Thyroid gland (tissue), 4 donors: ENCODE results near the gene NEK6. TPM values are rescaled to one million over a fixed set of nuclear protein-coding genes. Genes with fewer than 3 reads are reported as not detected.

Source experiments
- DNase-seq, 2 donors: peaks; one replicate each; pipeline ENCODE4 v3.0.0-alpha.2; 2019
- H3K27ac ChIP-seq, 3 donors: fragments of 200-600 bp; sonication (generic); 1 replicate in 2 of 3; 2 replicates in 1 of 3; pipeline ENCODE4 v1.5.1; 2016 to 2019; ENCODE audit warnings: mild to moderate bottlenecking in 1 of 3, moderate library complexity in 1 of 3
- H3K27me3 ChIP-seq: fragments of 200-600 bp; sonication (generic); one replicate; pipeline ENCODE4 v1.5.1; 2019
- H3K36me3 ChIP-seq, 2 donors: fragments of 200-600 bp; sonication (generic); one replicate each; pipeline ENCODE4 v1.5.1; 2016 to 2019
- H3K4me1 ChIP-seq, 2 donors: fragments of 200-600 bp; sonication (generic); one replicate each; pipeline ENCODE4 v1.5.1; 2017 to 2019
- H3K4me3 ChIP-seq, 3 donors: fragments of 200-600 bp; sonication (generic); replicated peaks in 1 of 3; 1 replicate in 2 of 3; 2 replicates in 1 of 3; pipeline ENCODE4 v1.5.1; 2016; ENCODE audit warnings: mild to moderate bottlenecking in 1 of 3
- H3K9me3 ChIP-seq: fragments of 200-600 bp; sonication (generic); one replicate; pipeline ENCODE4 v1.5.1; 2017
- POLR2A ChIP-seq, 2 donors: fragments of 450-650 bp; IDR thresholded peaks; one replicate each; pipeline ENCODE4 v1.6.1; 2017; ENCODE audit warnings: antibody characterized with exemption in 2 of 2, mild to moderate bottlenecking in 2 of 2, moderate library complexity in 1 of 2
- WGBS, 2 donors: methylation state at CpG; one replicate each; pipeline ENCODE4 v1.1.5; 2017; 5-methylcytosine and 5-hydroxymethylcytosine counted together
- intact Hi-C: fragments of 100-400 bp; cut with DNase I; formaldehyde crosslinking; loops from one replicate; pipeline ENCODE4 v1.15.1; 2023
- total RNA-seq, 4 donors: library from RNA; depleted of rRNA; stranded (reverse); fragments of >200 nt; gene quantifications; one replicate each; pipeline ENCODE4 v1.2.3, GENCODE V29; 2016
- TF ChIP-seq, protein P1 (sequence below), 6 experiments: fragments of 200-600 bp in 3 of 6; fragments of 450-650 bp in 3 of 6; sonication (generic) in 3 of 6; IDR thresholded peaks; one replicate each; pipeline ENCODE4 v1.5.1; 2016 to 2019; ENCODE audit warnings: antibody characterized with exemption in 6 of 6, mild to moderate bottlenecking in 2 of 6, inconsistent platforms in 1 of 6, moderate library complexity in 1 of 6

The NEK6 gene
- total RNA-seq, 4 donors from 2014 or later: 10.7 to 12.8 (median 11.0) TPM

GRCh38 chr9:124329206-124329792 lies 71.5 kb downstream of the NEK6 start:
- H3K27ac ChIP-seq: no peak overlapping the region
- intact Hi-C loops: no loop called here
- TF ChIP-seq, protein P1, sequence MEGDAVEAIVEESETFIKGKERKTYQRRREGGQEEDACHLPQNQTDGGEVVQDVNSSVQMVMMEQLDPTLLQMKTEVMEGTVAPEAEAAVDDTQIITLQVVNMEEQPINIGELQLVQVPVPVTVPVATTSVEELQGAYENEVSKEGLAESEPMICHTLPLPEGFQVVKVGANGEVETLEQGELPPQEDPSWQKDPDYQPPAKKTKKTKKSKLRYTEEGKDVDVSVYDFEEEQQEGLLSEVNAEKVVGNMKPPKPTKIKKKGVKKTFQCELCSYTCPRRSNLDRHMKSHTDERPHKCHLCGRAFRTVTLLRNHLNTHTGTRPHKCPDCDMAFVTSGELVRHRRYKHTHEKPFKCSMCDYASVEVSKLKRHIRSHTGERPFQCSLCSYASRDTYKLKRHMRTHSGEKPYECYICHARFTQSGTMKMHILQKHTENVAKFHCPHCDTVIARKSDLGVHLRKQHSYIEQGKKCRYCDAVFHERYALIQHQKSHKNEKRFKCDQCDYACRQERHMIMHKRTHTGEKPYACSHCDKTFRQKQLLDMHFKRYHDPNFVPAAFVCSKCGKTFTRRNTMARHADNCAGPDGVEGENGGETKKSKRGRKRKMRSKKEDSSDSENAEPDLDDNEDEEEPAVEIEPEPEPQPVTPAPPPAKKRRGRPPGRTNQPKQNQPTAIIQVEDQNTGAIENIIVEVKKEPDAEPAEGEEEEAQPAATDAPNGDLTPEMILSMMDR (IDR thresholded peaks at IDR 0.05): no peak
- TF ChIP-seq POLR2A (IDR thresholded peaks at IDR 0.05): no peak
- DNase-seq: no peak
- no peaks in the 10 kb centered on the region for H3K36me3 ChIP-seq
- no peaks in the 10 kb centered on the region for H3K27me3 ChIP-seq
- H3K4me1 ChIP-seq: no peaks in the 10 kb centered on the region
- H3K4me3 ChIP-seq: no peak overlapping the region
- 85 to 88% methylated on average over 19 of the region's 19 CpGs for WGBS, 2 donors
- no peaks in the 10 kb centered on the region for H3K9me3 ChIP-seq

GRCh38 chr9:124330011-124330697 lies 72.4 kb downstream of the NEK6 start:
- Histone ChIP-seq H3K36me3 (no peaks in the 10 kb centered on the region), H3K4me3 (no peak overlapping the region), H3K27me3 (no peaks in the 10 kb centered on the region), H3K27ac (no peak overlapping the region), H3K4me1 (no peaks in the 10 kb centered on the region), H3K9me3 (no peaks in the 10 kb centered on the region)
- WGBS, 2 donors: 90 to 92% methylated on average over 24 to 28 of the region's 29 CpGs
- TF ChIP-seq, protein P1 (IDR thresholded peaks at IDR 0.05): no peak
- intact Hi-C loops: no loop called here
- DNase-seq: no peak

- intact Hi-C loops: no loop called here
- Histone ChIP-seq H3K9me3 (no peaks in the 10 kb centered on the region), H3K4me3 (no peak overlapping the region), H3K27ac (no peak overlapping the region), H3K4me1 (no peaks in the 10 kb centered on the region), H3K27me3 (no peaks in the 10 kb centered on the region), H3K36me3 (no peaks in the 10 kb centered on the region)
- TF ChIP-seq, protein P1 (IDR thresholded peaks at IDR 0.05): no peak
- no peak for TF ChIP-seq POLR2A (IDR thresholded peaks at IDR 0.05)
- 50 to 88% methylated on average over 1 to 6 of the region's 11 CpGs for WGBS, 2 donors
- no peak for DNase-seq
Observed at GRCh38 chr9:124331580-124331979, 73.8 kb downstream of the NEK6 start.

- no peaks in the 10 kb centered on the region for H3K36me3 ChIP-seq
Observed at GRCh38 chr9:124332361-124333202, 74.8 kb downstream of the NEK6 start.

More at GRCh38 chr9:124332361-124333202, 74.8 kb downstream of the NEK6 start:
- WGBS, 2 donors: 73 to 81% methylated on average over 25 to 27 of the region's 28 CpGs
- intact Hi-C loops: no loop called here
- no peaks in the 10 kb centered on the region for H3K9me3 ChIP-seq
- no peak overlapping the region for H3K27ac ChIP-seq
- H3K27me3 ChIP-seq: no peaks in the 10 kb centered on the region
- no peaks in the 10 kb centered on the region for H3K4me1 ChIP-seq
- TF ChIP-seq, protein P1 (IDR thresholded peaks at IDR 0.05): no peak
- TF ChIP-seq POLR2A (IDR thresholded peaks at IDR 0.05): no peak
- no peak for DNase-seq
- no peak overlapping the region for H3K4me3 ChIP-seq
